PC-9 (cell line): ENCODE results near the gene KCNIP2. TPM values are rescaled to one million over a fixed set of nuclear protein-coding genes. Genes with fewer than 3 reads are reported as not detected.

Experiments used
- BruUV-seq: library from RNA; stranded (reverse); fragments of 400-500 nt; replicated peaks from 2 replicates; lab custom pipeline; 2021; lab: Mats Ljungman, UMichigan
- CTCF ChIA-PET: fragments of 300-600 bp; sonication (Branson Sonifier 250); formaldehyde crosslinking; loops from one replicate; lab custom pipeline; 2022; ENCODE audit warnings: antibody characterized with exemption; lab: Charles Lee
- POLR2A ChIA-PET: fragments of 300-600 bp; sonication (Branson Sonifier 250); formaldehyde crosslinking; loops from one replicate; lab custom pipeline; 2022; ENCODE audit warnings: antibody characterized with exemption; ENCODE audit not compliant: unreplicated experiment; lab: Charles Lee
- DNase-seq, 2 experiments: peaks; one replicate each; pipeline versions ENCODE4 v3.0.0 to v3.0.0-alpha.2; 2015 to 2022; ENCODE audit warnings: mixed read lengths in 1 of 2
- H2AFZ ChIP-seq: fragments of 200-600 bp; sonication (generic); 2 replicates; pipeline ENCODE4 v1.8.1; 2017; ENCODE audit warnings: antibody characterized with exemption
- H3F3A ChIP-seq: fragments of 200-600 bp; sonication (generic); 2 replicates; pipeline ENCODE4 v1.8.1; 2017; ENCODE audit warnings: antibody characterized with exemption, mild to moderate bottlenecking, low read depth; ENCODE audit not compliant: insufficient read depth
- H3K27ac ChIP-seq: fragments of 200-600 bp; sonication (generic); 2 replicates; pipeline ENCODE4 v1.6.1; 2016; ENCODE audit warnings: mixed run types
- H3K27me3 ChIP-seq: fragments of 200-600 bp; sonication (generic); 2 replicates; pipeline ENCODE4 v1.6.1; 2016; ENCODE audit warnings: low read depth, mixed run types; ENCODE audit not compliant: insufficient read depth
- H3K36me3 ChIP-seq: fragments of 200-600 bp; sonication (generic); 2 replicates; pipeline ENCODE4 v1.6.1; 2016; ENCODE audit warnings: low read depth, mixed run types
- H3K4me1 ChIP-seq: fragments of 200-600 bp; sonication (generic); replicated peaks from 2 replicates; pipeline ENCODE4 v1.6.1; 2016; ENCODE audit warnings: mixed run types; ENCODE audit not compliant: insufficient read depth
- H3K4me2 ChIP-seq: fragments of 200-600 bp; sonication (generic); 2 replicates; pipeline ENCODE4 v1.6.1; 2017; ENCODE audit warnings: mixed run types
- H3K4me3 ChIP-seq: fragments of 200-600 bp; sonication (generic); 2 replicates; pipeline ENCODE4 v1.6.1; 2016; ENCODE audit warnings: mixed run types
- H3K79me2 ChIP-seq: fragments of 200-600 bp; sonication (generic); 2 replicates; pipeline ENCODE4 v1.6.1; 2017; ENCODE audit warnings: low read depth, mixed run types
- H3K9me2 ChIP-seq: fragments of 200-600 bp; sonication (generic); 2 replicates; pipeline ENCODE4 v1.8.1; 2017; ENCODE audit warnings: mild to moderate bottlenecking; ENCODE audit not compliant: insufficient read depth
- H3K9me3 ChIP-seq: fragments of 200-600 bp; sonication (generic); 2 replicates; pipeline ENCODE4 v1.8.1; 2016; ENCODE audit warnings: low read depth; ENCODE audit not compliant: insufficient read depth
- H4K20me1 ChIP-seq: fragments of 200-600 bp; sonication (generic); 2 replicates; pipeline ENCODE4 v1.8.1; 2017; ENCODE audit not compliant: insufficient read depth
- EZH2 ChIP-seq: fragments of 200-600 bp; sonication (generic); IDR thresholded peaks from 2 replicates; pipeline ENCODE4 v1.8.0; 2017; ENCODE audit warnings: antibody characterized with exemption, low read depth
- intact Hi-C: fragments of 100-400 bp; cut with micrococcal nuclease; formaldehyde crosslinking; loops from one replicate; pipeline ENCODE4 v1.10.0; 2022; ENCODE audit not compliant: unreplicated experiment
- total RNA-seq: library from RNA; stranded (reverse); gene quantifications from 2 replicates; pipeline ENCODE4 v1.2.3, GENCODE V29; 2021
- TF ChIP-seq, protein P1 (sequence below): fragments of 200-600 bp; sonication (generic); conservative IDR thresholded peaks from 2 replicates; pipeline ENCODE4 v1.6.1; 2017; ENCODE audit warnings: mixed run types, antibody characterized with exemption, mild to moderate bottlenecking, moderate library complexity

The KCNIP2 gene
- total RNA-seq, 1 experiment from 2014 or later, result 4.0 TPM

DNA sequence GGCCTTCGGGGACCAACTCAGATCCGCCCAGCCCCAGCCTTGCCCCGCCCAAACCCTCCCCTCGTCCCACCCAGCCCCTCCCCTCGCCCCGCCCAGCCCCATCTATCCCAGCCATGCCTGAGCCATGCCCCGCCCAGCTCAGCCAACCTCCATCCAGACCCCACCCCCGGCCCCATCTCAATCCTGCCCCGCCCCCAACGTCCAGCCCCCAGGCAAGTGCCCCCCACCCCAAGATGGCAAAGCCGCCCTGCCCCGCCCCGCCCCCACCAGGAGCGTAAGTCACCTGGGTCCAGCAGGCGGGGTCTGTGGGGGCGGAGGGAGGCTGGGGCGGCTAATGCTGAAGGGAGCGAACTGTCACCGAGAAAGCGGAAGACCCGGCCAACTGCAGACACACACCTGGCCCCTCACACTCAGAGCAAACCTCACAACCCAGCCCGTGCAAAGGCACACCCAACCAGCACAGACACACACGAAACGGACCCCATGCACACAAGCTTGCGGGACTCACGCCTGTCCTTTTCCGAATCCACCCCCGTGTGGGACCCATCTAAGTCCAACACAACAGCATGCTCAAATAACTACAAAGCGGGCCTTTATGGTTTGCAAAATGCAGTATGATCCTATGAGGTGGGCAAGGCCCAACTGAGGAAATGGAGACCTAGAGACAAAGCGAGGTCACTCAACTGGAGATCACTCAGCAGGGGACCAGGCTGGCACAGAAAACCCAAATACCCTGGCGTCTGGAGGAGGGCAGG, 13.9 kb downstream of the KCNIP2 start:
- H3K4me3 ChIP-seq, result no peak overlapping the region
- TF ChIP-seq, protein P1, sequence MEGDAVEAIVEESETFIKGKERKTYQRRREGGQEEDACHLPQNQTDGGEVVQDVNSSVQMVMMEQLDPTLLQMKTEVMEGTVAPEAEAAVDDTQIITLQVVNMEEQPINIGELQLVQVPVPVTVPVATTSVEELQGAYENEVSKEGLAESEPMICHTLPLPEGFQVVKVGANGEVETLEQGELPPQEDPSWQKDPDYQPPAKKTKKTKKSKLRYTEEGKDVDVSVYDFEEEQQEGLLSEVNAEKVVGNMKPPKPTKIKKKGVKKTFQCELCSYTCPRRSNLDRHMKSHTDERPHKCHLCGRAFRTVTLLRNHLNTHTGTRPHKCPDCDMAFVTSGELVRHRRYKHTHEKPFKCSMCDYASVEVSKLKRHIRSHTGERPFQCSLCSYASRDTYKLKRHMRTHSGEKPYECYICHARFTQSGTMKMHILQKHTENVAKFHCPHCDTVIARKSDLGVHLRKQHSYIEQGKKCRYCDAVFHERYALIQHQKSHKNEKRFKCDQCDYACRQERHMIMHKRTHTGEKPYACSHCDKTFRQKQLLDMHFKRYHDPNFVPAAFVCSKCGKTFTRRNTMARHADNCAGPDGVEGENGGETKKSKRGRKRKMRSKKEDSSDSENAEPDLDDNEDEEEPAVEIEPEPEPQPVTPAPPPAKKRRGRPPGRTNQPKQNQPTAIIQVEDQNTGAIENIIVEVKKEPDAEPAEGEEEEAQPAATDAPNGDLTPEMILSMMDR, result no peak
- TF ChIP-seq EZH2, result no peak
- no peaks in the 10 kb centered on the region for H4K20me1 ChIP-seq
- intact Hi-C loops, result no loop called here
- CTCF ChIA-PET, result no interaction called here
- no peaks in the 10 kb centered on the region for H3K9me2 ChIP-seq
- POLR2A ChIA-PET, result interaction anchor here (0.7 kb wide), 1 partner anchor 11 kb away, joined by 9 read pairs; no protein-coding TSS in a partner anchor
- no TSS peak for BruUV-seq
- H3K27ac ChIP-seq, result no peak overlapping the region
- DNase-seq, result no peak
- H3K4me2 ChIP-seq, result no peak overlapping the region
- H3K9me3 ChIP-seq, result no peaks in the 10 kb centered on the region
- no peaks in the 10 kb centered on the region; the same call in 1 of the 2 replicates for H3F3A ChIP-seq
- H3K79me2 ChIP-seq, result no peaks in the 10 kb centered on the region
- no peak overlapping the region for H2AFZ ChIP-seq
- H3K27me3 ChIP-seq, result no peaks in the 10 kb centered on the region
- H3K4me1 ChIP-seq, result 0 out of 2 replicates have a peak, but pooled peaks cover 9% of the 10 kb centered on the region
- H3K36me3 ChIP-seq, result no peaks in the 10 kb centered on the region

DNA sequence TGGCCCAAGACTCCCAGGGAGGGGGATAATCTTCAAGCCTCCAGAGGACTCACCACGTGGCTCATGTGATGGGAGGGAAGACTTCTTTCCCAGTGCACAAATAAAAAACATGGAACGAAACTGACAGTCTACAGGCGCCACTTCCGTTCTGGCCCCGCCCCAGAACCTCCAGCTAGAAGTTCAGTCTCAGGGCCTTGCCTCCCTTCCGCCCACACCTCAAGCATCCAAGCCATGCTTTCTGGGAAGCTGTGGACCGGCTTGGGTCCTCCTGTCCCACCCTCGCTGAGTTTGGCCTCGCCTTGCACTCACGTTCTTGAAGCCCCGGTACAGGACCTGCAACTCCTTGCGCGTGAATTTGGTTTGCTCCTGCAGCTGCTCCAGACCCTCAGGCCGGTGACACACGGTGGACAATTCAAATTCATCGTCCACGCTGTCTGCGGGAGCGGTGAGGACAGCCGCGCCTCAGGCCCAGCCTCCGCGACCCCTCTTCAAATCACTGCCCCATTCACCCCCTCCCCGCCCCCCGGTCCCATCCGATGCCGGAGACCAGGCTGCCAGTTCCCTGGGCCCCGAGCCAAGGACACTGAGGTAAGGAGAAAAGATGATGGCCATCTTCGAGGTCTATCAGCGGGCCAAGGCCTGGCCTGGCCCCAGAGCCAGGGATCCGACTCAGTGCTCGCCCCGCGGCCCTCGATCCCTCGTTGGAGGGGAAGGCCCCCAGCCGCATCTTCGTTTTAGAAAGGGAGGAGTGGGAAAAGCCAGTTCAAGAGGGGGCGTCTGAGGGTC, 14.6 kb downstream of the KCNIP2 start:
- Histone ChIP-seq H3K4me1 (0 out of 2 replicates have a peak, but pooled peaks cover 9% of the 10 kb centered on the region), H3K4me3 (no peak overlapping the region), H4K20me1 (no peaks in the 10 kb centered on the region), H3K27me3 (no peaks in the 10 kb centered on the region), H3K9me2 (no peaks in the 10 kb centered on the region), H3K79me2 (no peaks in the 10 kb centered on the region), H3K4me2 (no peak overlapping the region), H3K9me3 (no peaks in the 10 kb centered on the region), H3F3A (no peaks in the 10 kb centered on the region; the same call in 1 of the 2 replicates), H3K36me3 (no peaks in the 10 kb centered on the region), H3K27ac (no peak overlapping the region), H2AFZ (no peak overlapping the region)
- ChIA-PET POLR2A (interaction anchor here (0.7 kb wide), 1 partner anchor 10 kb away, joined by 9 read pairs; no protein-coding TSS in a partner anchor), CTCF (no interaction called here)
- no TSS peak for BruUV-seq
- no peak for DNase-seq
- TF ChIP-seq EZH2, result no peak
- TF ChIP-seq, protein P1, result no peak
- intact Hi-C loops, result no loop called here

DNA sequence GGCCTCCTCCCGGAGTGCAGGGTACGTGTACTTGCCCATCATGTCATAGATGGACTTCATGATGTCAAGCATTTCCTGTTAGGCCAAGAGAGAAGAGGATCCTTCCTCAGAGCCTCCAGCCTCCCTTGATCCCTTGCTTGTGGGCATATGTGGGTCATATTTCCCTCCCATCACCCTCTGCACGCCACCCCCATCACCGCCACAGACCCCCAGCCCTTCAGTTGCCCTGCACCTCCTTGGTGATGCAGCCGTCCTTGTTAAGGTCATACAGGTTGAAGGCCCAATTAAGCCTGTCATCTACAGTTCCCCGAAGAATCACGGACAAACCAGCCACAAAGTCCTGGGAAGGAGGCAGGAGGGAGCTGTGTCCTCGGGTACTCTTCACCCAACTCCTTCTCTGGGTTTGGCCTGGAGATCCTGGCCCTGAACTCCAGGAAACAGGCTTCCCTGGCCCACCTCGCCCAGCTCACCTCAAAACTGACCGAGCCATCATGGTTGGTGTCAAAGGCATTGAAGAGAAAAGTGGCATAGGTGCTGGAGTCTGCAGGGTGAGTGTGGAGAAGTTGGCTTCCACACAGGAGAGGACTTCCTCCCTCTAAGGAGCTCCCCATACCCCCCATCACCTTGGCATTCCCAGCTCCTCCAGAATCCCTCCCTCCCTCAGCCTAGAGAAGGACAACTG, 15.5 kb downstream of the KCNIP2 start:
- Histone ChIP-seq H3K27me3 (no peaks in the 10 kb centered on the region), H3K27ac (no peak overlapping the region), H3K9me3 (no peaks in the 10 kb centered on the region), H3K4me2 (no peak overlapping the region), H3K79me2 (no peaks in the 10 kb centered on the region), H4K20me1 (no peaks in the 10 kb centered on the region), H2AFZ (no peak overlapping the region), H3F3A (no peaks in the 10 kb centered on the region; the same call in 1 of the 2 replicates), H3K4me1 (0 out of 2 replicates have a peak, but pooled peaks cover 9% of the 10 kb centered on the region), H3K9me2 (no peaks in the 10 kb centered on the region), H3K4me3 (no peak overlapping the region), H3K36me3 (no peaks in the 10 kb centered on the region)
- TF ChIP-seq, protein P1, result no peak
- TF ChIP-seq EZH2, result no peak
- POLR2A ChIA-PET, result no interaction called here
- intact Hi-C loops, result no loop called here
- no TSS peak for BruUV-seq
- CTCF ChIA-PET, result no interaction called here
- DNase-seq, result no peak
